ENCODE data around the gene TCF15. TPM values are rescaled to one million over a fixed set of nuclear protein-coding genes. Genes with fewer than 3 reads are reported as not detected.
"Not testable (repeated sequence)": the region's sequence is repeated elsewhere in the genome, so short reads cannot be mapped to it uniquely, and the experiment has no call there.

Gene TCF15
- total RNA-seq, 1 donor from 2014 or later = 2.1 TPM

- DNase-seq (ENCODE audit: low spot score) (no peak), ATAC-seq (no peak)
- intact Hi-C loops (cut with DNase I) = no loop called here
These were observed 17.6 kb downstream of the TCF15 start for GRCh38 chr20:592506-592905.

GRCh38 chr20:591941-592340 lies 18.2 kb downstream of the TCF15 start:
- DNase-seq (ENCODE audit: low spot score) (peak; percentile 19), ATAC-seq (no peak)
- intact Hi-C loops (cut with DNase I) = no loop called here

DNA sequence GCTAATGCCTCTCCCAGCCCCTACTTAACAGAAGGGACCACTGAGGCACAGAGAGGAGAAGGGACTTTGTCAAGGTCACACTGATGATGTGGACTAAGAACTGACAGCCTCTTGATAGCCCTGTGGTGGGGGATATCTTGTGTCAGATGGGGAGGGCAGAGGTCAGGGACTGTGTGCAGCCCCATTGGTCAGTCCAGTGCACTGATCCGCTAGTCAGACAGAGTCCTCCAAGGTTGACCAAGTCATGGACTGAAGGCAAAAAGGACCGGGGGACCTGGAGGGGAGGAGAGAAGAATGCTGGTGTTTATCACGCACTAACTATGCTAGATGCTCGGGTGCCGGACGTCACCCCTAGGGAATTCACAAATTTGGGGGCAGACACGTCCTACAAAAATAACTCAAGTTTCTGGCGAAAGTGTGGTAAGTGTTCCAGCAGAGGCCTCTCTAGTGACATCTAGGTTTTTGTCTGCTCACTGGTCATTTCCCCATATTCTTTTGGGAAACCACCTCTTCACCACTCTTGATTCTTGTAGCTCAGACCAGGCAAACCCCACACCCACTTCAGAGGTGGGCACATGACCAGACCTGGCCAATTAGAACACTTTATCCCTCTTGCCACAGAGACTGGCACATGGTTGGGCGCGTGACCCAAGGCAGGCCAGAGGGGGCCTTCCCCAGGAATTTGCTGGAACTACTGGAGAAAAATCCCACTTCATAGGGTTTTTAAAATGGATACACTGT lies 21.0 kb downstream of the TCF15 start:
- no peak for ATAC-seq
- intact Hi-C loops (cut with DNase I) = no loop called here
- no peak for DNase-seq (ENCODE audit: low spot score)

DNA sequence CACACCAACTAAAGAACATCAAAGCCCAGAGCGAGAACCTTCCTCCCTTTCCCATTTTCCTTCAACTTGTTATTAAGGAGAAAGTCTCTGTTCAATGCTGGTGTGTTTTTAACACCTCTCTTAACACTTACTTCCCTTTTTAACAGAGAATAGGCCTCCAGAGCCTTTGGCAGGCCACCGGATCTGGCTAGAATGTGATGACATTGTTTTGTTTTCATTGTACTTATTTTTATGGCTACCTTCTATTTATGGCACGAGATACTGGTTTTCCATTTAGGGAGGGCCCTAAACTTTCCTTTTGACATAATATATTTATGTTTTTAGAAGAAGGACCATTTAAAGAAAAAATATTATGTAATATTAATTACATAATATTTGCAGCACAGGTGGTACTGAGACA lies 21.6 kb downstream of the TCF15 start:
- no peak for DNase-seq (ENCODE audit: low spot score)
- intact Hi-C loops (cut with DNase I) = no loop called here

GRCh38 chr20:584971-585301 lies 25.2 kb downstream of the TCF15 start:
- DNase-seq (ENCODE audit: low spot score) (no peak), ATAC-seq (no peak)
- intact Hi-C loops (cut with DNase I) = no loop called here

More for the DNA sequence above, 21.6 kb downstream of the TCF15 start:
- ATAC-seq = no peak

DNA sequence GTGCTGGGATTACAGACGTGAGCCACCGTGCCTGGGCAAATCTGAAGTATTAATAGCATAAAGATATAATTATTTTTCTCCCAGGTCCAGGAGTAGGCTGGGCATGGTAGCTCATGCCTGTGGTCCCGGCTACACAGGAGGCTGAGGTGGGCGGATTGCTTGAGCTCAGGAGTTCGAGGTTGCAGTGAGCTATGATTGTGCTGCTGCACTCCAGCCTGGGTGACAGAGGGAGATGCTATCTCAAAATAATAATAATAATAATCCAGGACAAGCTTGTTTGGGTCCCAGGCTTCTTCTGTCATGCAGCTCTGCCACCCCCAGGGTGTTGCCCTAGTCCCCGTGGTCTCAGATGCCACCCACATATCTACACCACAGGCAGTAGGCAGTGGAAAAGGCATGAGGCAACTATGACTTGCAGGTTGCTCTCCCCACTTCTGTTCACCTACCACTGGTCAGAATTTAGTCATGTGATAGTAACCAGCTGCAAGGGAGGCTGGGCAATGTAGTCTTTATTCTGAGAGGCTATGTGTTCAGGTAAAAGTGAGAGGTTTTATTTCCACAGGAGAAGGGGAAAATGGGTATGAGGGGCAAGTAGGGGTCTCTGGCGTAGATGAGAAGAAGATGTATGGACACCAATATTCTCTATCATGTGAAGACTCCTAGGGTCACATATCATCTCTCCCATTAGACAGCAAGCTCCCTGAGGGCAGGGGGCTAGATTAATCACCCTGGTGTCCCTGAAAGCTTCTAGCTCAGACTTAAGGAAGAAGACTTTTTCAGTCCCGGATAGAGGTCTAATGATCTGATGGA lies 25.7 kb downstream of the TCF15 start:
- intact Hi-C loops (cut with DNase I) = no loop called here
- DNase-seq (ENCODE audit: low spot score) (no peak), ATAC-seq (no peak)

- ATAC-seq (no peak), DNase-seq (ENCODE audit: low spot score) (no peak)
- intact Hi-C loops (cut with DNase I) = no loop called here
These were observed 27.9 kb downstream of the TCF15 start for GRCh38 chr20:582204-582603.

DNA sequence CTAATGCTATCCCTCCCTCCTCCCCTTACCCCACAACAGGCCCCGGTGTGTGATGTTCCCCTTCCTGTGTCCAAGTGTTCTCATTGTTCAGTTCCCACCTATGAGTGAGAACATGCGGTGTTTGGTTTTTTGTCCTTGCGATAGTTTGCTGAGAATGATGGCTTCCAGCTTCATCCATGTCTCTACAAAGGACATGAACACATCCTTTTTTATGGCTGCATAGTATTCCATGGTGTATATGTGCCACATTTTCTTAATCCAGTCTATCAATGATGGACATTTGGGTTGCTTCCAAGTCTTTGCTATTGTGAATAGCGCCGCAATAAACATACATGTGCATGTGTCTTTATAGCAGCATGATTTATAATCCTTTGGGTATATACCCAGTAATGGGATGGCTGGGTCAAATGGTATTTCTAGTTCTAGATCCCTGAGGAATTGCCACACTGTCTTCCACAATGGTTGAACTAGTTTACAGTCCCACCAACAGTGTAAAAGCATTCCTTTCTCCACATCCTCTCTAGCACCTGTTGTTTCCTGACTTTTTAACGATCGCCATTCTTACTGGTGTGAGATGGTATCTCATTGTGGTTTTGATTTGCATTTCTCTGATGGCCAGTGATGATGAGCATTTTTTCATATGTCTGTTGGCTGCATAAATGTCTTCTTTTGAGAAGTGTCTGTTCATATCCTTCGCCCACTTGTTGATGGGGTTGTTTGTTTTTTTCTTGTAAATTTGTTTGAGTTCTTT lies 31.0 kb downstream of the TCF15 start:
- ATAC-seq; DNase-seq (ENCODE audit: low spot score); intact Hi-C loops (cut with DNase I): not testable (repeated sequence)

- DNase-seq (ENCODE audit: low spot score) (no peak), ATAC-seq (no peak)
- intact Hi-C loops (cut with DNase I) = no loop called here
These were observed 32.8 kb downstream of the TCF15 start for GRCh38 chr20:577167-577791.

GRCh38 chr20:576156-576555 lies 34.0 kb downstream of the TCF15 start:
- DNase-seq (ENCODE audit: low spot score) (no peak), ATAC-seq (no peak)
- intact Hi-C loops (cut with DNase I) = no loop called here

- no peak for ATAC-seq
- intact Hi-C loops (cut with DNase I) = no loop called here
- no peak for DNase-seq (ENCODE audit: low spot score)
These were observed 34.9 kb downstream of the TCF15 start for GRCh38 chr20:575230-575629.

DNA sequence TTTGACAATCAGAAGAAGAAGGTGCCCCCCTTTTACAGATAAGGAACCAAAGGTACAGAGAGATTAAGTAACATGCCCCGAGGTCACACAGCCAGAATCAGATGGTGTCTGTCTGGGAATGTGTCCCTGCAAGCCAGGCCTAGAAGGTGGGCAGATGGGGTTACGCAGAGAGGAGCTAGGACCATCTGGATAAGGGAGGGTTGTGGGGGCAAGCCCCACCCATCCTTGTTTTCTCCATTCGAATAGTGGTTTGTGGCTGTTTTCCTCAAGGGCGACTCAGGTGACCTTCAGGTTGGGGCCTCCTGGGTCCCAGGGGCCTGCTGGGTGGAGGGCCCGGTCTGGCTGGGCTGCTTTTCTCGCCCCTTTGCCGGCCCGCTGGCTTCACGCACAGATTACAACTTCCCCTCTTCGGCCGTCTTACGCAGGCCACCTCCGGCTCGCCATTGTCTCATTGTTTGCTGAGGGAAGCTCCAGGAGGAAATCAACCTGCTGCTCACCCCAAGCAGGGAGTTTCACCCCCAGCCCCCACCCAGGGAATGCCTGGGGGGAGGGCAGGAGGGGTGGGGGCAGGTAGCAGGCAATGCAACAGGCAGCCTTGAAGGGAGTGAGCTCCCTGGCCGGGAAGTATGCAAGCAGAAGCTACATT lies 35.7 kb downstream of the TCF15 start:
- intact Hi-C loops (cut with DNase I) = no loop called here
- no peak for ATAC-seq
- DNase-seq (ENCODE audit: low spot score) = no peak

- ATAC-seq (no peak), DNase-seq (ENCODE audit: low spot score) (no peak)
- intact Hi-C loops (cut with DNase I) = no loop called here
These were observed 36.5 kb downstream of the TCF15 start for GRCh38 chr20:573414-574296.

DNA sequence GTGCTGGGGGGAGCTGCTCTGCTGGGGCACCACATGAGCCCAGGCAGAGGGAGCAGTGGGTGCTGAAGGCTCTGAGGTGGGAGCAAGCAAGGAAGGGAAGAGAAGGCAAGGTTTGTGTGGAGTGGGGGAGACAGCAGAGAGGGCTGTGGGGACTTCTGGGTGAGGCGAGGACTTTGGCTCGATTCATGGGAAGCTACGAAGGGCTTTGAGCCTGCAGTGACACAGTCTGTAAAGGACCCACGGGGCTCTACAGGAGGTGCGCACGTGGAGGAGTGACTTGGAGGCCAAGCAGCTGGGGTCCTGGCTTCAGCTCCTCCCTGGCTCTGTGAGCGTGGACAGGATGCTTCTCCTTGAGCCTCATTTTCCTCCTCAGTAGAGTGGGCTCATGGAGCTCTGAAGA lies 37.4 kb downstream of the TCF15 start:
- intact Hi-C loops (cut with DNase I) = no loop called here
- no peak for DNase-seq (ENCODE audit: low spot score)
- no peak for ATAC-seq

DNA sequence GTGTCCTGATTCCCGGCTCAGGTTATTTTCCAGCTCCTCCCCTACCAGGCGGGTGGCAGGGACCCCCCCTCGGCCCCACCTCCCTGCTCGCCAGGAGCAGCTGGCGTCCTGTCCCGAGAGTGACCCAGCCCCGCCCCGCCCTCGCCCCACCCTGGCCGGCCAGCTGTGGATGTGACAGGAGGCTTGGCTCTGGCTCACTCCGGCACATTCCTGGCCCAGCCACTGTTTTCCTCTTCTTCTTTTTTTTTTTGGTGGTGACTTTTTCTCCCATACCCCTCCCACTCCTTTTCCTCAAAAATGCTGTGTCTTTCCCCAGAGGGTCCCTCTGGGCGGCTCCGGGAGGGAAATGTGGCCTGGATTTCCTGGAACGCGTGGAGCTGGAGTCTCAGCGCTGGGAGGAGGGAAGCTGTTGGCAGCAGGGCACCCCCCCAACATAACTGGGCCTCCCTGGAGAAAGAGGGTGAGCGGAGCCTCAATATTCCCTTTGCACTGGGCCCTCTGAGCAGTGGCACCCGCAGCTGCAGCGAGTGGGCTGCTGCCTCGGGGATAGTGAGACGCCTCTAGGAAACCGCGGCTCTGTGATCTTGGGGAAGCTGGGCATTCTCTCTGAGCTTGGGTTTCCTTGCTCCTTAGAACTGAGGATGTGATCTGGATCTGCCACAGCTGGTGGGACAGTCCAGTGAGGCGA lies 38.2 kb downstream of the TCF15 start:
- intact Hi-C loops (cut with DNase I) = no loop called here
- DNase-seq (ENCODE audit: low spot score) (peak; percentile 64), ATAC-seq (peak; percentile 92)

- intact Hi-C loops (cut with DNase I) = loop anchor here (10.0 kb wide), 1 partner anchor 76 kb away; no protein-coding TSS in a partner anchor
- no peak for DNase-seq (ENCODE audit: low spot score)
- ATAC-seq = no peak
These were observed 41.3 kb downstream of the TCF15 start for GRCh38 chr20:568673-569415.

All from sciatic nerve (tissue), 2 donors.